ENCODE results near the gene MCC. TPM values are rescaled to one million over a fixed set of nuclear protein-coding genes. Genes with fewer than 3 reads are reported as not detected.
A peak's percentile ranks its signal among the peaks of the same experiment; 100 is the strongest.

Gene MCC
- total RNA-seq, 1 donor from 2014 or later: 18.9 TPM

GRCh38 chr5:113205807-113206206 lies 282.4 kb downstream of the MCC start:
- peaks cover 26% of the 10 kb centered on the region for H3K4me1 Mint-ChIP-seq (ENCODE audit: low read depth)
- TF ChIP-seq, protein P1, sequence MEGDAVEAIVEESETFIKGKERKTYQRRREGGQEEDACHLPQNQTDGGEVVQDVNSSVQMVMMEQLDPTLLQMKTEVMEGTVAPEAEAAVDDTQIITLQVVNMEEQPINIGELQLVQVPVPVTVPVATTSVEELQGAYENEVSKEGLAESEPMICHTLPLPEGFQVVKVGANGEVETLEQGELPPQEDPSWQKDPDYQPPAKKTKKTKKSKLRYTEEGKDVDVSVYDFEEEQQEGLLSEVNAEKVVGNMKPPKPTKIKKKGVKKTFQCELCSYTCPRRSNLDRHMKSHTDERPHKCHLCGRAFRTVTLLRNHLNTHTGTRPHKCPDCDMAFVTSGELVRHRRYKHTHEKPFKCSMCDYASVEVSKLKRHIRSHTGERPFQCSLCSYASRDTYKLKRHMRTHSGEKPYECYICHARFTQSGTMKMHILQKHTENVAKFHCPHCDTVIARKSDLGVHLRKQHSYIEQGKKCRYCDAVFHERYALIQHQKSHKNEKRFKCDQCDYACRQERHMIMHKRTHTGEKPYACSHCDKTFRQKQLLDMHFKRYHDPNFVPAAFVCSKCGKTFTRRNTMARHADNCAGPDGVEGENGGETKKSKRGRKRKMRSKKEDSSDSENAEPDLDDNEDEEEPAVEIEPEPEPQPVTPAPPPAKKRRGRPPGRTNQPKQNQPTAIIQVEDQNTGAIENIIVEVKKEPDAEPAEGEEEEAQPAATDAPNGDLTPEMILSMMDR (IDR thresholded peaks at IDR 0.05; ENCODE audit: unreplicated experiment): no peak
- H3K36me3 Mint-ChIP-seq (ENCODE audit: insufficient read depth): no peaks in the 10 kb centered on the region
- H3K27me3 Mint-ChIP-seq: peaks cover 3% of the 10 kb centered on the region
- H3K27ac Mint-ChIP-seq: no peak overlapping the region
- no peak for DNase-seq (ENCODE audit: low spot score, unreplicated experiment)
- H3K9me3 Mint-ChIP-seq (ENCODE audit: low read depth): no peaks in the 10 kb centered on the region
- no peak overlapping the region for H3K4me3 Mint-ChIP-seq (ENCODE audit: low read depth)

GRCh38 chr5:113205323-113205722 lies 282.9 kb downstream of the MCC start:
- Mint-ChIP-seq H3K4me3 (ENCODE audit: low read depth) (no peak overlapping the region), H3K9me3 (ENCODE audit: low read depth) (no peaks in the 10 kb centered on the region), H3K27me3 (peaks cover 3% of the 10 kb centered on the region), H3K36me3 (ENCODE audit: insufficient read depth) (no peaks in the 10 kb centered on the region), H3K4me1 (ENCODE audit: low read depth) (peaks cover 27% of the 10 kb centered on the region), H3K27ac (peak overlapping the region; percentile 2)
- no peak for DNase-seq (ENCODE audit: low spot score, unreplicated experiment)
- TF ChIP-seq, protein P1 (IDR thresholded peaks at IDR 0.05; ENCODE audit: unreplicated experiment): no peak

DNA sequence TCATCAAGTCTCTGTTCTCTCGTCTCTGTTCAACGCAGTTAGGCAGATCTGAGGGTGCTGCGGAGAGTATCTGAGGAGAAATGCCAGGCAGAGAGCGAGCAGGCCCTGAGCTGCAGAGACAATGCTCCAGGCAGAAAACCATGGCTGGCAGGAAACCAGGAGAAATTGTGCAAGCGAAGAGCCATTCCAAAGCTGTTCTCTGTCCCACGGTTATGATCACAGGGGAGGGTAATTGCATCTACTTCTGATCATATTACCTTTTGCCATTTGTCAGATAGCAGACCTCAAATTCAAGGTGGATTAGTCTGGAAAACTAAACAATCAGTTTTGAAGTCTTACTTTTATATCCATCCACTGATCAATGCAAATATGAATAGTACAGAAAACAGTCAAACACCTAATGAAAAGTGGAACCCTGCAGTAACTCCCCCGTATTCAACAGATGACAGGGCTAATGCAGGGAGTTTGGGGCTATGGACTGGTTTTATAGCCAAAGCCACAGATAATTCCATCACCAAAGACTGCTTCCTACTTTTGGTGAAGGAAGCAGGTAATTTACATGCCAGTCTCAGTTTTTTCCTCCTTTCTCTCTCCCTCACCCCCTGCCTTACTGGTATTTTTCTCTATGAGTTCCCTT lies 283.6 kb downstream of the MCC start:
- no peak overlapping the region for H3K4me3 Mint-ChIP-seq (ENCODE audit: low read depth)
- H3K36me3 Mint-ChIP-seq (ENCODE audit: insufficient read depth): no peaks in the 10 kb centered on the region
- no peak for DNase-seq (ENCODE audit: low spot score, unreplicated experiment)
- peak overlapping the region; percentile 2 for H3K27ac Mint-ChIP-seq
- H3K4me1 Mint-ChIP-seq (ENCODE audit: low read depth): peaks cover 27% of the 10 kb centered on the region
- TF ChIP-seq, protein P1 (IDR thresholded peaks at IDR 0.05; ENCODE audit: unreplicated experiment): no peak
- peaks cover 3% of the 10 kb centered on the region for H3K27me3 Mint-ChIP-seq
- no peaks in the 10 kb centered on the region for H3K9me3 Mint-ChIP-seq (ENCODE audit: low read depth)

- H3K27me3 Mint-ChIP-seq: peaks cover 3% of the 10 kb centered on the region
- peak overlapping the region; percentile 9 for H3K27ac Mint-ChIP-seq
- no peak for DNase-seq (ENCODE audit: low spot score, unreplicated experiment)
- no peak overlapping the region for H3K4me3 Mint-ChIP-seq (ENCODE audit: low read depth)
- no peaks in the 10 kb centered on the region for H3K36me3 Mint-ChIP-seq (ENCODE audit: insufficient read depth)
- TF ChIP-seq, protein P1 (IDR thresholded peaks at IDR 0.05; ENCODE audit: unreplicated experiment): no peak
- no peaks in the 10 kb centered on the region for H3K9me3 Mint-ChIP-seq (ENCODE audit: low read depth)
- H3K4me1 Mint-ChIP-seq (ENCODE audit: low read depth): peaks cover 29% of the 10 kb centered on the region
Observed at GRCh38 chr5:113203916-113204315, 284.3 kb downstream of the MCC start.

GRCh38 chr5:113202746-113203716 lies 285.2 kb downstream of the MCC start:
- TF ChIP-seq, protein P1 (IDR thresholded peaks at IDR 0.05; ENCODE audit: unreplicated experiment): no peak
- Mint-ChIP-seq H3K27me3 (peaks cover 3% of the 10 kb centered on the region), H3K4me3 (ENCODE audit: low read depth) (peak overlapping the region; percentile 52), H3K36me3 (ENCODE audit: insufficient read depth) (no peaks in the 10 kb centered on the region), H3K9me3 (ENCODE audit: low read depth) (no peaks in the 10 kb centered on the region), H3K4me1 (ENCODE audit: low read depth) (peaks cover 35% of the 10 kb centered on the region), H3K27ac (peak overlapping the region; percentile 86)
- DNase-seq (ENCODE audit: low spot score, unreplicated experiment): no peak

Measured in progenitor cell of endocrine pancreas (in vitro differentiated cells).